ENCODE results near the gene OPCML.

OPCML gene

GRCh38 chr11:132704781-132705375 is 827.4 kb downstream of the OPCML start:
- DNase-seq (ENCODE audit: low read depth in 1 of 2, low spot score in 1 of 2), result no peak

- no peak for DNase-seq (ENCODE audit: low read depth in 1 of 2, low spot score in 1 of 2)
These were observed 839.4 kb downstream of the OPCML start for GRCh38 chr11:132692891-132693290.

- DNase-seq (ENCODE audit: low read depth in 1 of 2, low spot score in 1 of 2), result no peak
These were observed 840.3 kb downstream of the OPCML start for GRCh38 chr11:132691848-132692550.

- DNase-seq (ENCODE audit: low read depth in 1 of 2, low spot score in 1 of 2), result no peak
These were observed 845.4 kb downstream of the OPCML start for GRCh38 chr11:132686886-132687285.

- DNase-seq (ENCODE audit: low read depth in 1 of 2, low spot score in 1 of 2), result no peak
These were observed 847.1 kb downstream of the OPCML start for GRCh38 chr11:132685174-132685611.

GRCh38 chr11:132683602-132684001 is 848.7 kb downstream of the OPCML start:
- DNase-seq (ENCODE audit: low read depth in 1 of 2, low spot score in 1 of 2), result no peak

GRCh38 chr11:132681971-132682370 is 850.3 kb downstream of the OPCML start:
- no peak for DNase-seq (ENCODE audit: low read depth in 1 of 2, low spot score in 1 of 2)

GRCh38 chr11:132680584-132680983 is 851.7 kb downstream of the OPCML start:
- no peak for DNase-seq (ENCODE audit: low read depth in 1 of 2, low spot score in 1 of 2)

GRCh38 chr11:132674151-132674550 is 858.1 kb downstream of the OPCML start:
- no peak for DNase-seq (ENCODE audit: low read depth in 1 of 2, low spot score in 1 of 2)

- DNase-seq (ENCODE audit: low read depth in 1 of 2, low spot score in 1 of 2), result no peak
These were observed 860.4 kb downstream of the OPCML start for GRCh38 chr11:132671851-132672370.

GRCh38 chr11:132670921-132671675 is 861.2 kb downstream of the OPCML start:
- DNase-seq (ENCODE audit: low read depth in 1 of 2, low spot score in 1 of 2), result no peak

GRCh38 chr11:132669949-132670348 is 862.4 kb downstream of the OPCML start:
- DNase-seq (ENCODE audit: low read depth in 1 of 2, low spot score in 1 of 2), result no peak

- DNase-seq (ENCODE audit: low read depth in 1 of 2, low spot score in 1 of 2), result no peak
These were observed 867.1 kb downstream of the OPCML start for GRCh38 chr11:132665205-132665604.

GRCh38 chr11:132658696-132659095 is 873.6 kb downstream of the OPCML start:
- DNase-seq (ENCODE audit: low read depth in 1 of 2, low spot score in 1 of 2), result no peak

- no peak for DNase-seq (ENCODE audit: low read depth in 1 of 2, low spot score in 1 of 2)
These were observed 874.3 kb downstream of the OPCML start for GRCh38 chr11:132658004-132658403.

GRCh38 chr11:132655187-132655855 is 877.0 kb downstream of the OPCML start:
- no peak for DNase-seq (ENCODE audit: low read depth in 1 of 2, low spot score in 1 of 2)

GRCh38 chr11:132653237-132653636 is 879.1 kb downstream of the OPCML start:
- no peak for DNase-seq (ENCODE audit: low read depth in 1 of 2, low spot score in 1 of 2)

- no peak for DNase-seq (ENCODE audit: low read depth in 1 of 2, low spot score in 1 of 2)
These were observed 881.2 kb downstream of the OPCML start for GRCh38 chr11:132650969-132651720.

GRCh38 chr11:132649277-132649676 is 883.0 kb downstream of the OPCML start:
- DNase-seq (ENCODE audit: low read depth in 1 of 2, low spot score in 1 of 2), result no peak

- no peak for DNase-seq (ENCODE audit: low read depth in 1 of 2, low spot score in 1 of 2)
These were observed 883.5 kb downstream of the OPCML start for GRCh38 chr11:132648851-132649250.

- no peak for DNase-seq (ENCODE audit: low read depth in 1 of 2, low spot score in 1 of 2)
These were observed 885.4 kb downstream of the OPCML start for GRCh38 chr11:132646890-132647289.

All from stimulated activated CD4-positive, alpha-beta T cell treated with anti-CD3 and anti-CD28 coated beads, Interleukin-15, amount 100 ng/mL, for 1 hour (primary cell).